SK-N-SH (cell line): ENCODE data around the gene PIP5K1C.

Experiments
- EP300 ChIP-seq, 2 experiments: IDR thresholded peaks; 2 replicates each; pipeline versions ENCODE4 v1.4.0 to v1.6.1; 2012; ENCODE audit warnings: borderline replicate concordance in 1 of 2, low read depth in 1 of 2, low read length in 1 of 2
- RCOR1 ChIP-seq: fragments of 150-350 bp; IDR thresholded peaks from 2 replicates; pipeline ENCODE4 v1.6.1; 2017; ENCODE audit warnings: antibody characterized with exemption, low read length
- TF ChIP-seq, protein P1 (sequence below): IDR thresholded peaks from 2 replicates; pipeline ENCODE4; 2012

- TF ChIP-seq EP300 (IDR thresholded peaks at IDR 0.05; ENCODE audit: borderline replicate concordance in 1 of 2, low read depth in 1 of 2, low read length in 1 of 2) = no peak
- TF ChIP-seq, protein P1, sequence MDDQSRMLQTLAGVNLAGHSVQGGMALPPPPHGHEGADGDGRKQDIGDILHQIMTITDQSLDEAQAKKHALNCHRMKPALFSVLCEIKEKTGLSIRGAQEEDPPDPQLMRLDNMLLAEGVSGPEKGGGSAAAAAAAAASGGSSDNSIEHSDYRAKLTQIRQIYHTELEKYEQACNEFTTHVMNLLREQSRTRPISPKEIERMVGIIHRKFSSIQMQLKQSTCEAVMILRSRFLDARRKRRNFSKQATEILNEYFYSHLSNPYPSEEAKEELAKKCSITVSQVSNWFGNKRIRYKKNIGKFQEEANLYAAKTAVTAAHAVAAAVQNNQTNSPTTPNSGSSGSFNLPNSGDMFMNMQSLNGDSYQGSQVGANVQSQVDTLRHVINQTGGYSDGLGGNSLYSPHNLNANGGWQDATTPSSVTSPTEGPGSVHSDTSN = no peak
- no peak for TF ChIP-seq RCOR1
Observed at GRCh38 chr19:3617463-3617862, 82.8 kb downstream of the PIP5K1C start.
